GM23338 (cell line): ENCODE data around the gene TMEM214. TPM values are rescaled to one million over a fixed set of nuclear protein-coding genes. Genes with fewer than 3 reads are reported as not detected.

Experiments used
- ATAC-seq: fragments of 200-7000 bp; cut with Tn5 transposase; 3 replicates; pipeline ENCODE4 v1.9.1; 2020
- DNase-seq: peaks from one replicate; pipeline ENCODE4 v3.0.0-alpha.2; 2015; ENCODE audit warnings: low spot score
- H2AFZ ChIP-seq: fragments of 200-600 bp; sonication (generic); 2 replicates; pipeline ENCODE4 v1.8.0; 2016; ENCODE audit warnings: antibody characterized with exemption, mild to moderate bottlenecking, moderate library complexity
- H3F3A ChIP-seq: fragments of 200-600 bp; sonication (generic); replicated peaks from 2 replicates; pipeline ENCODE4 v1.8.0; 2017; ENCODE audit warnings: antibody characterized with exemption, mixed run types, low read depth
- H3K27ac ChIP-seq: fragments of 200-600 bp; sonication (generic); 2 replicates; pipeline ENCODE4 v1.6.1; 2016; ENCODE audit warnings: low read depth
- H3K27me3 ChIP-seq: fragments of 200-600 bp; sonication (generic); 2 replicates; pipeline ENCODE4 v1.8.0; 2016; ENCODE audit warnings: mild to moderate bottlenecking, mixed run types, moderate library complexity; ENCODE audit not compliant: insufficient read depth
- H3K36me3 ChIP-seq: fragments of 200-600 bp; sonication (generic); 2 replicates; pipeline ENCODE4 v1.8.0; 2016; ENCODE audit warnings: mild to moderate bottlenecking; ENCODE audit not compliant: insufficient read depth
- H3K4me1 ChIP-seq: fragments of 200-600 bp; sonication (generic); 2 replicates; pipeline ENCODE4 v1.8.0; 2016; ENCODE audit warnings: mild to moderate bottlenecking, moderate library complexity; ENCODE audit not compliant: insufficient read depth
- H3K4me2 ChIP-seq: fragments of 200-600 bp; sonication (generic); 2 replicates; pipeline ENCODE4 v1.7.1; 2017; ENCODE audit warnings: mixed run types
- H3K4me3 ChIP-seq: fragments of 200-600 bp; sonication (generic); 2 replicates; pipeline ENCODE4 v1.6.1; 2016; ENCODE audit warnings: mixed run types
- H3K79me2 ChIP-seq: fragments of 200-600 bp; sonication (generic); replicated peaks from 2 replicates; pipeline ENCODE4 v1.8.0; 2017; ENCODE audit warnings: mild to moderate bottlenecking; ENCODE audit not compliant: insufficient read depth
- H3K9me2 ChIP-seq: fragments of 200-600 bp; sonication (generic); 2 replicates; pipeline ENCODE4 v1.8.0; 2017; ENCODE audit not compliant: insufficient read depth
- H4K20me1 ChIP-seq: fragments of 200-600 bp; sonication (generic); replicated peaks from 2 replicates; pipeline ENCODE4 v1.8.0; 2017; ENCODE audit warnings: mild to moderate bottlenecking; ENCODE audit not compliant: insufficient read depth
- H3K27ac Mint-ChIP-seq: 2 replicates; pipeline ENCODE4 v1.8.0; 2020; ENCODE audit warnings: inconsistent platforms, mild to moderate bottlenecking, moderate library complexity, mixed read lengths
- H3K27me3 Mint-ChIP-seq: 3 replicates; pipeline ENCODE4 v1.8.0; 2022; ENCODE audit warnings: low read depth, mild to moderate bottlenecking, moderate library complexity, mixed read lengths, inconsistent platforms; ENCODE audit not compliant: insufficient read depth, poor library complexity
- H3K36me3 Mint-ChIP-seq: 3 replicates; pipeline ENCODE4 v1.8.0; 2021; ENCODE audit warnings: low read depth, mild to moderate bottlenecking, inconsistent platforms, moderate library complexity, mixed read lengths
- H3K4me1 Mint-ChIP-seq: 3 replicates; pipeline ENCODE4 v1.8.0; 2020; ENCODE audit warnings: mild to moderate bottlenecking, inconsistent platforms, mixed read lengths
- H3K4me3 Mint-ChIP-seq: 3 replicates; pipeline ENCODE4 v1.8.0; 2021; ENCODE audit warnings: moderate library complexity, mild to moderate bottlenecking, inconsistent platforms, mixed read lengths
- H3K9me3 Mint-ChIP-seq: 3 replicates; pipeline ENCODE4 v1.8.0; 2020; ENCODE audit warnings: moderate library complexity, mild to moderate bottlenecking, inconsistent platforms, mixed read lengths
- CREB1 ChIP-seq: fragments of 250-450 bp; sonication (Bioruptor Pico); IDR thresholded peaks from 2 replicates; pipeline ENCODE4 v1.5.0; 2020; ENCODE audit warnings: low read depth, mild to moderate bottlenecking, moderate library complexity
- EZH2 ChIP-seq: fragments of 200-600 bp; sonication (generic); IDR thresholded peaks from one replicate; pipeline ENCODE4 v1.8.0; 2017; ENCODE audit warnings: antibody characterized with exemption, mild to moderate bottlenecking, low read depth; ENCODE audit not compliant: unreplicated experiment
- EZH2phosphoT487 ChIP-seq: fragments of 200-600 bp; sonication (generic); IDR thresholded peaks from one replicate; pipeline ENCODE4 v1.8.1; 2018; ENCODE audit warnings: antibody characterized with exemption; ENCODE audit not compliant: unreplicated experiment
- NANOG ChIP-seq: IDR thresholded peaks from 2 replicates; pipeline ENCODE4 v1.6.1; 2016; ENCODE audit warnings: antibody characterized with exemption, borderline replicate concordance
- STAT1 ChIP-seq: IDR thresholded peaks from one replicate; pipeline ENCODE4 v1.6.1; 2016; ENCODE audit warnings: antibody characterized with exemption; ENCODE audit not compliant: unreplicated experiment
- ZNF114 ChIP-seq: fragments of 250-450 bp; sonication (Bioruptor Pico); IDR thresholded peaks from 2 replicates; pipeline ENCODE4 v1.5.0; 2020; ENCODE audit warnings: mild to moderate bottlenecking, moderate library complexity
- polyA plus RNA-seq: library from polyadenylated mRNA; unstranded; fragments of >200 nt; fragmentation: Nextera tagmentation; extraction: Ambion mirVana; gene quantifications from 2 replicates; pipeline ENCODE4 v1.2.1, GENCODE V29; 2016
- total RNA-seq: library from RNA; depleted of rRNA; stranded (reverse); fragments of >200 nt; shearing (Covaris generic); gene quantifications from 2 replicates; pipeline ENCODE4 v1.2.3, GENCODE V29; 2014
- TF ChIP-seq, protein P1 (sequence below): IDR thresholded peaks from one replicate; pipeline ENCODE4 v1.6.1; 2018; ENCODE audit warnings: antibody characterized with exemption; ENCODE audit not compliant: unreplicated experiment

The TMEM214 gene
- total and polyA plus RNA-seq, 2 experiments from 2014 or later: 18.4 to 36.5 TPM

DNA sequence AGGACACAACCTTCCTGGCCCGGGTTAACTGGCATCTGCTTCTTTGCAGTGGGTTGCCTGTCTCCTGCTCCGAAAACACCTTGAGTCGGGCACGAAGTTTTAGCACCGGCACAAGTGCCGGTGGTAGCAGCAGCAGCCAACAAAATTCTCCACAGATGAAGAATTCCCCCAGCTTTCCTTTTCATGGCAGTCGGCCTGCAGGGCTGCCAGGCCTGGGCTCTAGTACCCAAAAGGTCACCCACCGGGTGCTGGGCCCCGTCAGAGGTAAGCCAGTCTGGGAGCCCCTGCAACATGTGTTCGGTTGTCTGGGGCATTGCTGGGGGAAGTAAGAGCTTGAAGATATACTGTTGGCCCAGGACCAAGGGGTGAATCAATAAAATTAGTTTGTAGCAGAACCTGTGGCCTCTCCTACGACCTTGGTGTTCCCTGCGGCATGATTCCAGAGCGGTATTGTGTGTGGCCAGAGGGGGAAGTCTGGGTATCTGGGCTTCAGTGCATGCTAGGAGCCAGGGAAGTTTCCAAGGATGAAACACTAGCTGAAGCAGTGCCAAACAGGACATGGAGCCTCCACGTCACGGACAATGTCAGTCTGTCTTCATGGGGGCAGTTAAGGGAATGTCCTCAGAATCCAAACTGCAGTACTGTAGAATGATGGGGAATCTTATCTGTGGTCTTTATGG, 26.5 kb downstream of the TMEM214 start (continued):
- TF ChIP-seq, protein P1, sequence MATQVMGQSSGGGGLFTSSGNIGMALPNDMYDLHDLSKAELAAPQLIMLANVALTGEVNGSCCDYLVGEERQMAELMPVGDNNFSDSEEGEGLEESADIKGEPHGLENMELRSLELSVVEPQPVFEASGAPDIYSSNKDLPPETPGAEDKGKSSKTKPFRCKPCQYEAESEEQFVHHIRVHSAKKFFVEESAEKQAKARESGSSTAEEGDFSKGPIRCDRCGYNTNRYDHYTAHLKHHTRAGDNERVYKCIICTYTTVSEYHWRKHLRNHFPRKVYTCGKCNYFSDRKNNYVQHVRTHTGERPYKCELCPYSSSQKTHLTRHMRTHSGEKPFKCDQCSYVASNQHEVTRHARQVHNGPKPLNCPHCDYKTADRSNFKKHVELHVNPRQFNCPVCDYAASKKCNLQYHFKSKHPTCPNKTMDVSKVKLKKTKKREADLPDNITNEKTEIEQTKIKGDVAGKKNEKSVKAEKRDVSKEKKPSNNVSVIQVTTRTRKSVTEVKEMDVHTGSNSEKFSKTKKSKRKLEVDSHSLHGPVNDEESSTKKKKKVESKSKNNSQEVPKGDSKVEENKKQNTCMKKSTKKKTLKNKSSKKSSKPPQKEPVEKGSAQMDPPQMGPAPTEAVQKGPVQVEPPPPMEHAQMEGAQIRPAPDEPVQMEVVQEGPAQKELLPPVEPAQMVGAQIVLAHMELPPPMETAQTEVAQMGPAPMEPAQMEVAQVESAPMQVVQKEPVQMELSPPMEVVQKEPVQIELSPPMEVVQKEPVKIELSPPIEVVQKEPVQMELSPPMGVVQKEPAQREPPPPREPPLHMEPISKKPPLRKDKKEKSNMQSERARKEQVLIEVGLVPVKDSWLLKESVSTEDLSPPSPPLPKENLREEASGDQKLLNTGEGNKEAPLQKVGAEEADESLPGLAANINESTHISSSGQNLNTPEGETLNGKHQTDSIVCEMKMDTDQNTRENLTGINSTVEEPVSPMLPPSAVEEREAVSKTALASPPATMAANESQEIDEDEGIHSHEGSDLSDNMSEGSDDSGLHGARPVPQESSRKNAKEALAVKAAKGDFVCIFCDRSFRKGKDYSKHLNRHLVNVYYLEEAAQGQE: no peak

DNA sequence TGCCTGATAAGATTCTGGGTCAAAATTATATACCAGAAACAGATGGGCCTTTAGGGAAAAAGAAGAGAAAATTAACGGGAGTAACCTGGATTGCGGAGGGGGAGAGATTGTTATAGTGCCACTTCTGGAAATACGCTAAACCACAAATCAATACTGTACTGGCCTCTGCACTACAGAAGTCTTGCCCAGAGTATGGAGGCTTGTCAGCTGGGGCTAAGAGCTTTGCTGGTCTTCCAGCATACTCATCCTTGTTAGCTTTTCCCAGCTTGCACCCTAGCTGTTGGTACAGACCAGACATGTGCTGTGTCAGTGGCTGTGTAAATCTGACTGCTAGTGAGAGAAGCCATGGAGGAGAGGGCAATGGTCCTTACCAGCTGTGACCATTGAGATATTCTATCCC, 27.6 kb downstream of the TMEM214 start:
- peaks cover 29% of the 10 kb centered on the region for H3K36me3 Mint-ChIP-seq
- H3K27me3 Mint-ChIP-seq: no peaks in the 10 kb centered on the region
- Histone ChIP-seq H3K36me3 (peaks cover 9% of the 10 kb centered on the region), H3K9me2 (no peaks in the 10 kb centered on the region), H2AFZ (no peak overlapping the region), H3K4me3 (no peak overlapping the region), H3K4me2 (no peak overlapping the region), H4K20me1 (no peaks in the 10 kb centered on the region; the same call in none of the 2 replicates), H3F3A (peaks cover 14% of the 10 kb centered on the region; the same call in 1 of the 2 replicates), H3K27me3 (no peaks in the 10 kb centered on the region), H3K27ac (no peak overlapping the region), H3K79me2 (no peaks in the 10 kb centered on the region), H3K4me1 (no peaks in the 10 kb centered on the region)
- no peak overlapping the region for H3K27ac Mint-ChIP-seq
- no peaks in the 10 kb centered on the region for H3K9me3 Mint-ChIP-seq
- H3K4me1 Mint-ChIP-seq: no peaks in the 10 kb centered on the region
- no peak for DNase-seq
- no peak for ATAC-seq
- no peak for TF ChIP-seq NANOG
- no peak for TF ChIP-seq EZH2
- no peak for TF ChIP-seq STAT1
- H3K4me3 Mint-ChIP-seq: no peak overlapping the region

DNA sequence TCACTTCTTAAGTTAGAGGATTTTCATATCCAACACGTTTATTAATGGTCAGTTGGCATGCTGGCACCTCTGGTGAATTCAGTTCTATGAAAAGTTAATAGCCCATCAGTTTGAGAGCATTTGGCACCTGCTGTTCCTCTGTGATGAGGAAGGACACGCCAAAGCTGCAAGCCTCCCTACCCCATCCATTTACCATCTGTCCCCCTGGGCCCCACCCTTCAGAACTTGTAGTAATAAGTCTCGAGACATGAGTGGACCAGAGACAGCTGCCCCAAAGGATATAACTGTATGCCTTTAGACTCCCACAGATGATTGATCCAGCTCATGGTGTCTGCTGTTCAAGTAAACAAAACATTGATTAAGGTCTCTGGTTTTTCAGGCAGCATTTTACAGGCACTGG, 32.4 kb downstream of the TMEM214 start:
- peaks cover 6% of the 10 kb centered on the region for H4K20me1 ChIP-seq
- H3K4me2 ChIP-seq: no peak overlapping the region
- no peak overlapping the region for H2AFZ ChIP-seq
- Mint-ChIP-seq H3K4me3 (no peak overlapping the region), H3K27me3 (peaks cover 11% of the 10 kb centered on the region), H3K36me3 (peaks cover 39% of the 10 kb centered on the region), H3K4me1 (peaks cover 2% of the 10 kb centered on the region; the same call in 1 of the 3 replicates), H3K27ac (no peak overlapping the region), H3K9me3 (no peaks in the 10 kb centered on the region)
- no peak overlapping the region for H3K4me3 ChIP-seq
- H3K27me3 ChIP-seq: no peaks in the 10 kb centered on the region
- TF ChIP-seq EZH2phosphoT487: no peak
- no peak for TF ChIP-seq ZNF114 (CRISPR knock-in tag)
- TF ChIP-seq, protein P1: no peak
- TF ChIP-seq EZH2: no peak
- no peak for TF ChIP-seq CREB1 (CRISPR knock-in tag)
- DNase-seq: no peak
- peaks cover 7% of the 10 kb centered on the region for H3K79me2 ChIP-seq
- peaks cover 16% of the 10 kb centered on the region; the same call in 1 of the 2 replicates for H3F3A ChIP-seq
- no peak overlapping the region for H3K27ac ChIP-seq
- peaks cover 2% of the 10 kb centered on the region; the same call in 1 of the 2 replicates for H3K4me1 ChIP-seq
- no peaks in the 10 kb centered on the region for H3K9me2 ChIP-seq
- peaks cover 3% of the 10 kb centered on the region; the same call in 1 of the 2 replicates for H3K36me3 ChIP-seq
- no peak for ATAC-seq
